Fibroblast of mammary gland (primary cell): ENCODE results near the gene S1PR3.
A peak's percentile ranks its signal among the peaks of the same experiment; 100 is the strongest.
"Not testable (repeated sequence)": the region's sequence is repeated elsewhere in the genome, so short reads cannot be mapped to it uniquely, and the experiment has no call there.

Experiments used
- DNase-seq: peaks from one replicate; pipeline ENCODE4 v3.0.0-alpha.2; 2010; ENCODE audit warnings: low read depth
- H3K4me3 ChIP-seq: 2 replicates; pipeline ENCODE4 v1.5.1; 2011; ENCODE audit warnings: low read depth, mild to moderate bottlenecking, low read length, moderate library complexity; ENCODE audit not compliant: control insufficient read depth
- TF ChIP-seq, protein P1 (sequence below): conservative IDR thresholded peaks from 2 replicates; pipeline ENCODE4 v1.5.1; 2011; ENCODE audit warnings: low read depth, low read length, inconsistent platforms; ENCODE audit not compliant: control insufficient read depth, insufficient read depth

Gene S1PR3

DNA sequence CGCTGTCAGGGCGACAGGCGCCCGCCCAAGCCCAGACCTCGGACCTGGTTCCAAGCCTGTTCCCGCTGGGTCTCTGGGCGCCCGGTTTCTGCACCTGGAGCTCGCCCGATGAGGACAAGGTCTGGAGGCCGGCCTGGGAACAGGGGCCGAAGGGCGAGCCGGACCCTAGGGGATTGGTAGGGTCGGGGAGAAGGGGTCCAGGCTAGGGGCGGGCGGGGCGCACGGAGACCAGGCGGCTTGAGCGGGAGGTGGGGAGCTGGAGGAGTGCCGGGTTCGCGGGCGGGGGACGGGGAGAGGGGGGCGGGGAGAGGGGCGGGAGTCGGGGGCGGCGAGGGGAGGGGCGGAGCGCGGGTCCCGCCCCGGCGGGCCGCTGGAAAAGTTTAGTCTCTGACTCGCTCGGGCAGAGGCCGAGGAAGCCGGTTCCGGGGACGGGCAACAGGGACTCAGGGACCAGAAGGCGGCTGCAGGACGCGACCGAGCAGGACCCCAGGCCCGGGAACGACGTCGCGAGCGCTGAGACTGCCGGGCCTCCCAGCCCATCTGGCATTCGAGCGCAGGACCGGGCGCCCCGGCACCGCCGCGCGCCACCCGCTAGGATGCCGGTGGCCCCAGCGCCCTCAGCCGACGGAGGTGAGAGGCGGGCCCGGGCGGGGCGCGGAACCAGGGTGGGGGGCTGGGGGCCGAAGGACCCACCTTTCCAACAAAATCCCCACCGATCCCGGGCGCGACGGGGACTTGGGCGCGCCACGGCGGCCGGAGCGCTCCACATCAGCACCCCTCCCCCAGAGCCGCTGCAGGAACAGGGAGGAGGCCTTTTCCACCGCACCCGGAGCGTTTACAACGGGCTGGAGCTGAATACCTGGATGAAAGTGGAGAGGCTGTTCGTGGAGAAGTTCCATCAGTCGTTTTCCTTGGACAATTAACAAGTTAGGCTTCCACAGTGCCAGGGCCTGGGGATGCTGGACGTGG is at the start of gene S1PR3:
Gene S1PR3 (plus strand): TSS at position 403 of the 969 bp plus-strand sequence. CDS start 9,733 bp downstream, outside the sequence.
- TF ChIP-seq, protein P1, sequence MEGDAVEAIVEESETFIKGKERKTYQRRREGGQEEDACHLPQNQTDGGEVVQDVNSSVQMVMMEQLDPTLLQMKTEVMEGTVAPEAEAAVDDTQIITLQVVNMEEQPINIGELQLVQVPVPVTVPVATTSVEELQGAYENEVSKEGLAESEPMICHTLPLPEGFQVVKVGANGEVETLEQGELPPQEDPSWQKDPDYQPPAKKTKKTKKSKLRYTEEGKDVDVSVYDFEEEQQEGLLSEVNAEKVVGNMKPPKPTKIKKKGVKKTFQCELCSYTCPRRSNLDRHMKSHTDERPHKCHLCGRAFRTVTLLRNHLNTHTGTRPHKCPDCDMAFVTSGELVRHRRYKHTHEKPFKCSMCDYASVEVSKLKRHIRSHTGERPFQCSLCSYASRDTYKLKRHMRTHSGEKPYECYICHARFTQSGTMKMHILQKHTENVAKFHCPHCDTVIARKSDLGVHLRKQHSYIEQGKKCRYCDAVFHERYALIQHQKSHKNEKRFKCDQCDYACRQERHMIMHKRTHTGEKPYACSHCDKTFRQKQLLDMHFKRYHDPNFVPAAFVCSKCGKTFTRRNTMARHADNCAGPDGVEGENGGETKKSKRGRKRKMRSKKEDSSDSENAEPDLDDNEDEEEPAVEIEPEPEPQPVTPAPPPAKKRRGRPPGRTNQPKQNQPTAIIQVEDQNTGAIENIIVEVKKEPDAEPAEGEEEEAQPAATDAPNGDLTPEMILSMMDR = no peak
- peak within 1 kb of the TSS; percentile 97 for H3K4me3 ChIP-seq
- DNase-seq = peak; percentile 54

DNA sequence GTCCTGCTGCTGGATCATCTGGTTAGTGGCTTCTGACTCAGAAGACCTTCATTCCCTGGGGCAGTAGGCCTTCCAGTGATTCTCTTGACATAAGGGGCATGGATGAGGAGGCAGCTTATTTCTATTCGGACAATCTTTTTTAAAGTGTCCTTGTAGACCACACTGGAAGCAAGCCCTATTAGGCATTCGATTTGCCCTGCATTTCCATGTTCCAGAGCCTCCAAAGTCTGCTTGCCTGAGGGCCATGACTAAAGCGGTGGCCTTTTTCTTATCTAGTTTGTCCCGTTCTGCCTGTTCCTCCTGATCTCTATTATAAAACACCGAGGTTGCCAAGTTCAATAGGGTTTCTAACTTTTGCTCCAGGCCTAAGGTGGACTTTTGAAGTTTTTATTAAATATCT is 49.7 kb upstream of the S1PR3 start:
- DNase-seq, H3K4me3 ChIP-seq: not testable (repeated sequence)

DNA sequence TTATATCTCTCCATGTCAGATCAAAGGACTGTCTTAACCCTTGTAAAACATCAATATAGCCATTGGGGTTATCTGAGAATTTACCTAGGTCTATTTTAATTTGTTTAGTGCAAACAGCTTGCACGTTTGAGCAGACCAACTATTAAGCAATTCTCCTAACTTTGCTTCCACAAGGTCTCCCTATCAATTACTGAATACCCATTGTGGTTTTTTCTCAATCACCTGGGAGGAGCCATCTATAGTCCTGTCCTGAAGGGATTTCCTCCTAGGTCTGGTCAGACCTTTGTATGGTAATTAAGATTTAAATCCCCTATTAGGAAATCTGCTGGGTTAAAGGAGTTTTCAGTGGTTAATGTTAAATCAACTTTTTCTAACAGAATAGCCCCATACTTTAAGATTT is 48.9 kb upstream of the S1PR3 start:
- DNase-seq = no peak
- TF ChIP-seq, protein P1 = no peak
- no peak overlapping the region for H3K4me3 ChIP-seq

DNA sequence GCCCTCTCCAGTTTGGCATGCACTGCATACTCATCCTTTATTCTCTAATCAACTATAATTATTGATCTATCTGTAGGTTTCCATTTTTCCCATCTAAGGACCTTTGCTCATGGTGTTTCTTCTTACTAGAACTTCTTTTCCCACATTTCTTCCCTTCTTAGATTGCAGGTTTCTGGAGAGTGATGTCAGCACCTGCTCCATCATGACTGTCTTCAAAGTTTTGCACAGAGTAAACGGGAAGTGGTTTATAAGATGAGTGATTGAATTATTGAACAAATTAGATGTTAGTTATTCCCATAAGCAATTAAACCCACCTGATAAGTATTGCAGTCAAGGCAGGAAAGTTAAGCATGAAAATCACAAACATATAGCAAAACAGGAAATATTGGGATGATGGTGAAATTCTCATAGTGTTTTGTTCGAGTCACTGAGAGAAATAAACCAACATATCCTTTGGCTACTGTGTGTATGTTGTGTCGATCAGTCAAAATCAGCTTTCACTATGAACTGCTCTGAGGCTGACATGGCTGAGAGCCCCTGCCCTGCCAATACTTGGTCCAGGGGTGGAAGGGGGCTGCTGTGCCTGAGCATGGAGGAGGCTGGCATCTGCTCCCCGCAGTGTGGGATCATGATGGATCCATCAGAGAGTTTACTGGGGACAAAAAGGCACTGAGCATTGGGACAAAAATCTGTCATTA is 45.5 kb upstream of the S1PR3 start:
- H3K4me3 ChIP-seq = no peak overlapping the region
- TF ChIP-seq, protein P1 = no peak
- DNase-seq = no peak

DNA sequence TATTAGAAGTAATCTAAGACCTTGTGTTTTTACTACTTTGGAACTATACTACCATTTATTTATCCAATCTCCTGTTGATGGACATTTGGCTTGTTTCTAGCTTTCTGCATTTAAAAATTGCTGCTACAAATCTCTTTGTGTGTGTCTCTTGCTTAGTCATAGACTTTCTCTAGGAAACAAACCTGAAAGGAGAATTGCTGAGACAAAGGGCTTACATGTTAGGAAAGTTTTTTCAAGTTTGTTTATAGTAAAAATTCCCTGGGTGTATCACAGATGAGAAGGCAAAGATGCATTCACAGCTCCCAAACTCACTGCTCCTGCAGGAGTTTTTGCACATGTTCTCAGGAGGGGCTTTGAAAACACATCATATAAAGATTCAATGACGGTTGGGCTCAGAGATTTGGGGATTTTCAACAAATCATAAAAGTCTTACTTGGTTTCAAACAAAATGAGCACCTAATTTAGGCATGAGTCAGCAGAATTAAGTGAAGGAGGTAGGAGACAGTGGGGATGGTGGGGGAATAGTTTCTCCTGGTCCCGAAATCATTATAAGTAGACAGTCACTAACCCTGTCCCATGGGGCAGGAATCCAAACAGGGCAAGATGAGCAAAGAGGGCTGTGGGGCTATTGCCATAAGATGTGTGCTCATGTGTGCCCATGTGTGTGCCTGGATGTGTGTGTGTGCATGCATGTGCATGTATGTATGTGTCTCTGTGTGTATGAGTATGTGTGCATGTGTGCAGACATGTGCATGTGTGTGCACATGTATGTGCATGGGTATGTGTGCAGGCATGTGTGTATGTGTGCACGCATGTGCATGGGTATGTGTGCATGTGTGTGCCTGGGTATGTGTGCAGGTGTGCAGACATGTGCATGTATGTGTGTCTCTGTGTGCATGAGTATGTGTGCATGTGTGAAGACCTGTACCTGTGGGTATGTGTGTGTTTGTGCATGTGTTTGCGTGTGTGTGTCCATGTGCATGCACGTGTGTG is 43.4 kb upstream of the S1PR3 start:
- TF ChIP-seq, protein P1 = no peak
- peak; percentile 38 for DNase-seq

DNA sequence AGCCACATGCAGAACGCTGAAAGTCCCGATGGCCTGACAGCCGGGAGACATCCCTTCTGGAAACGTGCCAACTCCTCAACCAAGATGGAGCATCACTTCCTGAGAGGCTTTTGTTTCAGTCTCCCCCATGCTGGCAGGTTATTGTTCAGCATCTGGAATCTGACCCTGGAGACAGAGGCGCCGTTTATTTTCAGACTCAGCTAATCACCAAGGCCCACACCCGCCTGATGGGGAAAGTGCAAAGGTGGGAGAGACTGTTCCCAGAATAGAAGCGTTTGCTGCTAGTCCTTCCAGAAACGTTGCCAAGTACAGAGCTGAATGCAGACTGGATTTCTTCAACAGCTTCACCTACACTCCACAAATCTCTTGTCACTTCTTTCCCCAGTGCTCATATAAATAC is 41.8 kb upstream of the S1PR3 start:
- no peak overlapping the region for H3K4me3 ChIP-seq
- TF ChIP-seq, protein P1 = no peak
- DNase-seq = peak; percentile 90

More for the DNA sequence above, 43.4 kb upstream of the S1PR3 start:
- H3K4me3 ChIP-seq = no peak overlapping the region
